Retinal pigment epithelial cell (primary cell): ENCODE results near the gene SLC43A2.
A peak's percentile ranks its signal among the peaks of the same experiment; 100 is the strongest.
"Not testable (repeated sequence)": the region's sequence is repeated elsewhere in the genome, so short reads cannot be mapped to it uniquely, and the experiment has no call there.

Experiments
- DNase-seq: peaks from one replicate; pipeline ENCODE4 v3.0.0-alpha.2; 2010; ENCODE audit warnings: low read depth
- H3K4me3 ChIP-seq: 2 replicates; pipeline ENCODE4 v1.5.1; 2011; ENCODE audit warnings: mild to moderate bottlenecking, low read length, control low read depth, moderate library complexity
- CTCF ChIP-seq: conservative IDR thresholded peaks from 2 replicates; pipeline ENCODE4 v1.5.1; 2011; ENCODE audit warnings: low read depth, low read length, control low read depth, inconsistent platforms

The SLC43A2 gene

DNA sequence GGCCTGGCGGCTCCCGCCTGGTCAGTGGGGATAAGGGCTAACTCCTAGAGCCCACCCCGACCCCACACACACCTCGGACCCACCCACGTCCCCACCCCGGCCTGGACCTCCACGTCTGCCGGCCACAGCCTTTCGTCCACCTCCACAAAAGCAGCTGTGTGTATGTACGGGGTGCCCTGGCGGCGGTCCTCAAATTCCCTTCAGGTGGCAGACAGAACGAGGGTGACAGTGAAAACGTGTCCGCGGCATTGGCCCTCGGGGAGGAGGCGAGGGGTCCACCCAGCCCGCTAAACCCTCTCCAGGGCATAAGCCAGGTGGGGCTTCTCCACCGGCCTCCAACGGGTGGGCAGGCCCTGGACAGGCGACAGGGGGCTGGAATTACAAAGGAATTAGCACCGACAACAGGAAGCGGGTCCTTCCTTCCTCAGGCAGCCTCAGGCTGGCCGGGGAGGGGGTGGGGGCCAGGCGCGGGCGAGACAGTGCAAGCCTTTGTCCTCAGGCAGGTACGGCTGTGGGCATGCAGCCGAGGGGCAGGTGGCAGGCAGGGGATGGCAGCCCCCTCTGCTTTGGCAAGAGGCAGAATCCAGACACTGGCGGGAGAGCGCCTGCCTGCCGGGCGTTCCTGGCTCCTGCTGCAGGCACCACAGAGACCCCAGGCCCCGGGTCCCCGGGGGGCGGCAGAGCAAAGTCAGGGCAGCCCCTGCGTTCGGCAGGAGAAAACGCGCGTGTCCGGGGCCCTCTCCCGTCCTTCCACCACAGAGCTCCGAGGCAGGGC is 53.8 kb downstream of the SLC43A2 start:
- TF ChIP-seq CTCF = no peak
- DNase-seq = no peak
- H3K4me3 ChIP-seq = no peak overlapping the region

DNA sequence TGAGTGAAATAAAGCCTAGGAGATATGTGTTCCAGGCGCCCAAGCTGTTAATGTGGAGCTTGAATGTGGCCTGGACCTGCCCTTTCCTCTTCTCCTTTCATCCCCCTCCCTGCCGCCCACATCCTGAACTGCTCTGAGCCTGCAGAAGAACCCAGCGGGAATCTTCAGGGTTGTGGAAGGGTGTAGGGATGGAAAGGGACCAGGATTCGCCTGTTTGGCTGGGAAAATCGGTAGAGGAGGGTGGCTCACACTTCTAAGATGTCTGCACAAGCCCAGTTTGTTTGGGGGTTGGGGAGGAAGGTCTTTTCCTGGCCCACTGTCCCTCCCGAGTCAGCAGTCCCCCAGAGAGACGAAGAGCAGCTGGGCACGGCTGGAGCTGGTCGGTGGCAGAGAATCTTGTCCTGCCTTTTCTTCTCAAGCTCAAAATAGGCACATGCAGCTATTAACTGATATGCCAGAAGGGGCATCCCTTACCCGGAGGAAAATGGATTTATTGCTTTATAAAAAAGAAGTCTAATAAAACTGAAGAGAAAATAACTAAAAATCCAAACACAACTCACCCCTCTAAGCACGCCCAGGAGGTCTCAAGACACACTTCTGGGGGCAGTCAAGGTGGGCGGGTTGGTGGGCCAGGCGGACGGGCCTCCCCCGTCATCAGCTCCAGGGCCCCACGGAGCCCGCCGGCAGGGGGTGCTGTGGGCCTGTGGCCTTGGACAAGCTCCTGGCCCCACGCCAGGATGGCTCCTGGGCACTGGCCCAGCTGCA is 54.5 kb downstream of the SLC43A2 start:
- no peak overlapping the region for H3K4me3 ChIP-seq
- DNase-seq = no peak

DNA sequence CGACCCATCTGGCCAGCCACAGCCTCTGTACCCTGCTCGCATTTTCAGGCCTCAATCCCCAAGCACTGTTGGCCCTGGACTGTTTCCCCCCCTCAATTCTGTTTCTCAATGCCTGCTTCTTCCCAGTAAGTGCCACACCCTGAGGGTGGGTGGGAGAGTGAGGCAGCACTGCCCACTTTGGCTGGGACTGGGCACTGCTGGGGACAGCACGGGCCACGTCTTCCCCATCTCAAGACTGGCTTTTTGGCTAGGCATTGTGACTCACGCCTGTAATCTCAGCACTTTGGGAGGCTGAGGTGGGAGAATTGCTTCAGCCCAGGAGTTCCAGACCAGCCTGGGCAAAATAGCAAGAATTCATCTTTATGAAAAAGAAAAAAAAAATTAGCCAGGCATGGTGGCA is 56.0 kb downstream of the SLC43A2 start:
- not testable (repeated sequence) for DNase-seq, H3K4me3 ChIP-seq

More for the DNA sequence above, 54.5 kb downstream of the SLC43A2 start:
- TF ChIP-seq CTCF = peak; percentile 93

- TF ChIP-seq CTCF = no peak
- no peak overlapping the region for H3K4me3 ChIP-seq
- no peak for DNase-seq
These were observed 57.3 kb downstream of the SLC43A2 start for GRCh38 chr17:1571341-1571704.

DNA sequence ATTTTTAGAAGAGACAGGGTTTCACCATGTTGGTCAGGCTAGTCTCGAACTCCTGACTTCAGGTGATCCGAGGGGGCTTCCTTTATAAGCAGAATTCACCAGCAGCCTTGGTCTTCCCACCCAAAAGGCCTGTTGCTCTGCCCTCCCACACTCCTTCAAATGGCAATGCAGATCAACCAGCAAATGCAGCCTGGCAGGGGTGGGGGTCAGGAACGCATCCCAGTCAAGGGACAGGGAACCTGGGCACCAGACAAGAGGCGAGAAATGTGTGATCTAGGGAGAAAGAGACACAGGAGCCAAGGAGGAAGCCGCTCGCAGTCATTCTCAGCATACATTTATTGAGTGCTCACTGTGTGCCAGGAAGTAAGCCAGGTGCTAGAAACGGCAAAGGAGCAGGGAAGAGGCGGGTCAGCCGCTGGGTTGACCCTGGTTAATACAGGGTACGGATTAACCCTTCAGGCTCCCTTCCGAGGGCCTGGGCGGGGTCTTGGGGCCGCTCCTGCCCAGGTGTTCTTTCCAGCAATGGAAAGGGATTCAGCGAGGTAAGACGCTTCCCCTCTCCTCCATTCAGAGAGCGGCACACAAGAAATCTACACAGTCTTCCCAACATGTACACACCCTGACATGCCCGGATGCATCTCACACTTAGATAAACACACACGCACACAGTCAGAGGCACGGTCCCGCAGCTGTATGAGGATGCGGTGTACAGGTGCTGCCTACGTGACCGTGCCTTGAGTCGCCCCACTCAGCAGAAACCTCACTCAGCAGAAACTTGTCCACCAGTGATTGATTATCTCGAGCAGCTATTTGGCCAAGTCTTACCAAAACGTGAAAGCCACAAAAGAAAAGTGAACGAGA is 59.5 kb downstream of the SLC43A2 start:
- no peak overlapping the region for H3K4me3 ChIP-seq
- TF ChIP-seq CTCF = no peak
- no peak for DNase-seq

DNA sequence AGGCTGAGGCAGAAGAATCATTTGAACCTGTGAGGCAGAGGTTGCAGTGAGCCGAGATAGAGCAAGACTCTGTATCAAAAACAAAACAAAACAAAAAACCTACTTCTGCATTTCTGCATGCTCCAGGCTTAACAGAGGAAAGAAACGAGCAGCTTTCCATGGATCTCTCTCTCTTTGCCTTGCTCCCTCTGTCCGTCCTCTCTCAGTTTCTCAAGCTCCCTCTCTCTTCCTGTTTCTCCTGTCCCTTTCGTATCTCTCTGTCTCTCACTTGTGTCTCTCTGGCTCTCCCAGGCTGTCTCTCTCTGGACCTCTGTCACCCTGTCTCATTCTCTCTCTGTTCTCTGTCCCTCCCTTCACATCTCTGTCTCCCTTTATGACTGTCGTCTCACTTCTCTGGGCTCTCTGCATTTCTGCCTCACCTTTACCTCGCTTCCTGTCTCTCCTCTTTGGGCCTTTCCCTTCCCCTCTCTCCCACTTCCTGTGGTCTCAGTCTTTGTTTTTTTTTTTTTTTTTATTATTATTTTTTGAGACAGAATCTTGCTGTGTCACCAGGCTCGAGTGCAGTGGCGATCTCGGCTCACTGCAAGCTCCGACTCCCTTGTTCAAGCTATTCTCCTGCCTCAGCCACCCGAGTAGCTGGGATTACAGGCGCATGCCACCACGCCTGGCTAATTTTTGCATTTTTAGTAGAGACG is 62.0 kb downstream of the SLC43A2 start:
- no peak for TF ChIP-seq CTCF
- DNase-seq = no peak
- H3K4me3 ChIP-seq = no peak overlapping the region

- DNase-seq = no peak
- H3K4me3 ChIP-seq = no peak overlapping the region
- no peak for TF ChIP-seq CTCF
These were observed 62.8 kb downstream of the SLC43A2 start for GRCh38 chr17:1565877-1566276.
